Loucy (cell line): ENCODE measurements around the gene CDK3.

Source experiments
- H2AFZ ChIP-seq: fragments of 200-600 bp; sonication (generic); 2 replicates; pipeline ENCODE4 v1.6.0; 2016; ENCODE audit warnings: antibody characterized with exemption, mild to moderate bottlenecking, low read length, moderate library complexity
- H3F3A ChIP-seq: fragments of 200-600 bp; 2 replicates; pipeline ENCODE4 v1.6.0; 2016; ENCODE audit warnings: antibody characterized with exemption, low read depth, mild to moderate bottlenecking
- H3K27me3 ChIP-seq: fragments of 200-600 bp; sonication (generic); 2 replicates; pipeline ENCODE4 v1.6.1; 2014; ENCODE audit warnings: low read length, mild to moderate bottlenecking; ENCODE audit not compliant: insufficient read depth, poor library complexity, severe bottlenecking
- H3K36me3 ChIP-seq: fragments of 200-600 bp; sonication (generic); 2 replicates; pipeline ENCODE4 v1.6.1; 2016; ENCODE audit warnings: low read length; ENCODE audit not compliant: insufficient read depth
- H3K4me1 ChIP-seq: fragments of 200-600 bp; sonication (generic); 2 replicates; pipeline ENCODE4 v1.5.1; 2014; ENCODE audit warnings: low read length, mild to moderate bottlenecking; ENCODE audit not compliant: insufficient read depth, poor library complexity, severe bottlenecking
- H3K4me2 ChIP-seq: fragments of 200-600 bp; sonication (generic); 2 replicates; pipeline ENCODE4 v1.6.0; 2014; ENCODE audit warnings: antibody characterized with exemption, low read length, low read depth, mild to moderate bottlenecking; ENCODE audit not compliant: poor library complexity, severe bottlenecking
- H3K4me3 ChIP-seq: fragments of 200-600 bp; sonication (generic); 2 replicates; pipeline ENCODE4 v1.5.1; 2014; ENCODE audit warnings: low read length, mild to moderate bottlenecking, mixed read lengths; ENCODE audit not compliant: poor library complexity, severe bottlenecking
- H3K79me2 ChIP-seq: fragments of 200-600 bp; sonication (generic); 2 replicates; pipeline ENCODE4 v1.6.1; 2014; ENCODE audit warnings: low read length; ENCODE audit not compliant: insufficient read depth
- H3K9ac ChIP-seq: fragments of 200-600 bp; sonication (generic); 2 replicates; pipeline ENCODE4 v1.6.0; 2014; ENCODE audit warnings: mild to moderate bottlenecking, low read depth, low read length, moderate library complexity; ENCODE audit not compliant: poor library complexity, severe bottlenecking
- H3K9me2 ChIP-seq: fragments of 200-600 bp; sonication (generic); replicated peaks from 2 replicates; pipeline ENCODE4 v1.6.1; 2016; ENCODE audit warnings: low read depth, low read length, mixed read lengths
- H3K9me3 ChIP-seq: fragments of 200-600 bp; sonication (generic); 2 replicates; pipeline ENCODE4 v1.6.1; 2014; ENCODE audit warnings: mild to moderate bottlenecking, antibody characterized with exemption, low read length, low read depth; ENCODE audit not compliant: insufficient read depth
- H4K20me1 ChIP-seq: fragments of 200-600 bp; sonication (generic); 2 replicates; pipeline ENCODE4 v1.6.0; 2014; ENCODE audit warnings: antibody characterized with exemption, low read length, mild to moderate bottlenecking; ENCODE audit not compliant: insufficient read depth, poor library complexity, severe bottlenecking
- CTCF ChIP-seq: fragments of 200-600 bp; sonication (generic); conservative IDR thresholded peaks from 2 replicates; pipeline ENCODE4 v1.5.1; 2014; ENCODE audit warnings: mild to moderate bottlenecking, antibody characterized with exemption, low read length
- EZH2phosphoT487 ChIP-seq: fragments of 200-600 bp; IDR thresholded peaks from 2 replicates; pipeline ENCODE4 v1.6.1; 2018; ENCODE audit warnings: antibody characterized with exemption, mild to moderate bottlenecking, moderate library complexity, borderline replicate concordance

Gene CDK3

GRCh38 chr17:76007850-76008165 lies 7.2 kb downstream of the CDK3 start:
- Histone ChIP-seq H2AFZ (no peak overlapping the region), H3K27me3 (no peaks in the 10 kb centered on the region), H3K4me1 (peaks cover 11% of the 10 kb centered on the region), H3K36me3 (0 out of 2 replicates have a peak, but pooled peaks cover 6% of the 10 kb centered on the region), H3K79me2 (no peaks in the 10 kb centered on the region), H4K20me1 (no peaks in the 10 kb centered on the region), H3F3A (no peaks in the 10 kb centered on the region), H3K4me3 (no peak overlapping the region), H3K4me2 (no peak overlapping the region), H3K9ac (no peak overlapping the region), H3K9me2 (no peaks in the 10 kb centered on the region), H3K9me3 (no peaks in the 10 kb centered on the region)
- no peak for TF ChIP-seq CTCF

GRCh38 chr17:76008208-76008607 lies 7.6 kb downstream of the CDK3 start:
- Histone ChIP-seq H3K4me1 (peaks cover 11% of the 10 kb centered on the region), H3F3A (no peaks in the 10 kb centered on the region)
- TF ChIP-seq CTCF (no peak), EZH2phosphoT487 (no peak)

GRCh38 chr17:76008630-76009425 lies 8.2 kb downstream of the CDK3 start:
- H3K36me3 ChIP-seq = no peaks in the 10 kb centered on the region
- H3K9me3 ChIP-seq = no peaks in the 10 kb centered on the region
- no peak overlapping the region for H3K4me3 ChIP-seq
- H2AFZ ChIP-seq = no peak overlapping the region
- H3F3A ChIP-seq = no peaks in the 10 kb centered on the region
- H4K20me1 ChIP-seq = no peaks in the 10 kb centered on the region
- peaks cover 13% of the 10 kb centered on the region for H3K4me1 ChIP-seq
- H3K9me2 ChIP-seq = no peaks in the 10 kb centered on the region
- no peaks in the 10 kb centered on the region for H3K79me2 ChIP-seq
- TF ChIP-seq CTCF (no peak), EZH2phosphoT487 (no peak)
- no peaks in the 10 kb centered on the region for H3K27me3 ChIP-seq
- H3K9ac ChIP-seq = no peak overlapping the region
- no peak overlapping the region for H3K4me2 ChIP-seq

More at GRCh38 chr17:76008208-76008607, 7.6 kb downstream of the CDK3 start:
- Histone ChIP-seq H3K4me2 (no peak overlapping the region), H3K9me2 (no peaks in the 10 kb centered on the region), H3K79me2 (no peaks in the 10 kb centered on the region), H3K9ac (no peak overlapping the region), H3K36me3 (0 out of 2 replicates have a peak, but pooled peaks cover 2% of the 10 kb centered on the region), H3K27me3 (no peaks in the 10 kb centered on the region), H2AFZ (no peak overlapping the region), H3K9me3 (no peaks in the 10 kb centered on the region), H4K20me1 (no peaks in the 10 kb centered on the region), H3K4me3 (no peak overlapping the region)
